NCI-H2196 treated with DMSO at 0.1 percent for 48 hours (cell line): ENCODE data around the gene UFD1.
"Not testable (repeated sequence)": the region's sequence is repeated elsewhere in the genome, so short reads cannot be mapped to it uniquely, and the experiment has no call there.

Source experiments
- DNase-seq: peaks from one replicate; lab custom pipeline; 2025; ENCODE audit not compliant: unreplicated experiment; lab: John Stamatoyannopoulos, UW

The UFD1 gene

GRCh38 chr22:19450363-19451175 is 28.4 kb downstream of the UFD1 start:
- no peak for DNase-seq

- DNase-seq: no peak
Measured at GRCh38 chr22:19449422-19449767, 29.6 kb downstream of the UFD1 start.

GRCh38 chr22:19448739-19449421 is 30.1 kb downstream of the UFD1 start:
- no peak for DNase-seq

- no peak for DNase-seq
Measured at GRCh38 chr22:19448076-19448607, 30.9 kb downstream of the UFD1 start.

- peak; percentile 78 for DNase-seq
Measured at GRCh38 chr22:19447330-19448075, 31.5 kb downstream of the UFD1 start, which contains the start of gene C22orf39. C22orf39 (minus strand) TSS chr22:19447711; CDS start chr22:19447688, 23 bp downstream.

- DNase-seq: no peak
Measured at GRCh38 chr22:19446603-19447329, 32.2 kb downstream of the UFD1 start.

- not testable (repeated sequence) for DNase-seq
Measured at GRCh38 chr22:19445279-19445982, 33.6 kb downstream of the UFD1 start.

- no peak for DNase-seq
Measured at GRCh38 chr22:19443544-19444211, 35.3 kb downstream of the UFD1 start.

GRCh38 chr22:19442166-19442565 is 36.8 kb downstream of the UFD1 start:
- no peak for DNase-seq

- DNase-seq: no peak
Measured at GRCh38 chr22:19440411-19441195, 38.4 kb downstream of the UFD1 start.

GRCh38 chr22:19438298-19438697 is 40.7 kb downstream of the UFD1 start:
- no peak for DNase-seq

GRCh38 chr22:19436444-19437161 is 42.4 kb downstream of the UFD1 start:
- not testable (repeated sequence) for DNase-seq

- DNase-seq: no peak
Measured at GRCh38 chr22:19434829-19435580, 44.0 kb downstream of the UFD1 start.

GRCh38 chr22:19434401-19434800 is 44.6 kb downstream of the UFD1 start:
- DNase-seq: no peak

GRCh38 chr22:19432133-19432851 is 46.7 kb downstream of the UFD1 start, which contains the start of gene MRPL40:
MRPL40 (plus strand) TSS chr22:19432545; CDS start chr22:19432555, 10 bp downstream.
- peak; percentile 59 for DNase-seq

- no peak for DNase-seq
Measured at GRCh38 chr22:19431649-19432132, 47.3 kb downstream of the UFD1 start, which contains the start of gene HIRA. HIRA (minus strand) TSS chr22:19431733; CDS start chr22:19431476, 257 bp downstream.
